ENCODE data around the gene TRAPPC2B. TPM values are rescaled to one million over a fixed set of nuclear protein-coding genes. Genes with fewer than 3 reads are reported as not detected.
A peak's percentile ranks its signal among the peaks of the same experiment; 100 is the strongest.

The TRAPPC2B gene
- total RNA-seq (ENCODE audit: unreplicated experiment): 15.7 TPM
- long read RNA-seq, transcript TRAPPC2B-201 (2 exons, 732 nt): major isoform, 16 of 16 reads
- long read RNA-seq, partial matches to known transcripts: 0 of 16 reads
- long read RNA-seq, other reads (novel, unspliced or antisense): 0 of 16 reads

- Mint-ChIP-seq H3K4me1 (ENCODE audit: low read depth, unreplicated experiment) (peaks cover 7% of the 10 kb centered on the region), H3K27me3 (ENCODE audit: unreplicated experiment) (peaks cover 2% of the 10 kb centered on the region), H3K27ac (ENCODE audit: unreplicated experiment) (peak within 1 kb of the TSS; percentile 91), H3K4me3 (ENCODE audit: unreplicated experiment) (peak within 1 kb of the TSS; percentile 97), H3K36me3 (ENCODE audit: unreplicated experiment) (no peaks in the 10 kb centered on the region), H3K9me3 (ENCODE audit: unreplicated experiment) (peaks cover 4% of the 10 kb centered on the region)
- peak; percentile 98 for DNase-seq
- TF ChIP-seq, protein P1, sequence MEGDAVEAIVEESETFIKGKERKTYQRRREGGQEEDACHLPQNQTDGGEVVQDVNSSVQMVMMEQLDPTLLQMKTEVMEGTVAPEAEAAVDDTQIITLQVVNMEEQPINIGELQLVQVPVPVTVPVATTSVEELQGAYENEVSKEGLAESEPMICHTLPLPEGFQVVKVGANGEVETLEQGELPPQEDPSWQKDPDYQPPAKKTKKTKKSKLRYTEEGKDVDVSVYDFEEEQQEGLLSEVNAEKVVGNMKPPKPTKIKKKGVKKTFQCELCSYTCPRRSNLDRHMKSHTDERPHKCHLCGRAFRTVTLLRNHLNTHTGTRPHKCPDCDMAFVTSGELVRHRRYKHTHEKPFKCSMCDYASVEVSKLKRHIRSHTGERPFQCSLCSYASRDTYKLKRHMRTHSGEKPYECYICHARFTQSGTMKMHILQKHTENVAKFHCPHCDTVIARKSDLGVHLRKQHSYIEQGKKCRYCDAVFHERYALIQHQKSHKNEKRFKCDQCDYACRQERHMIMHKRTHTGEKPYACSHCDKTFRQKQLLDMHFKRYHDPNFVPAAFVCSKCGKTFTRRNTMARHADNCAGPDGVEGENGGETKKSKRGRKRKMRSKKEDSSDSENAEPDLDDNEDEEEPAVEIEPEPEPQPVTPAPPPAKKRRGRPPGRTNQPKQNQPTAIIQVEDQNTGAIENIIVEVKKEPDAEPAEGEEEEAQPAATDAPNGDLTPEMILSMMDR (IDR thresholded peaks at IDR 0.05; ENCODE audit: partially characterized antibody, unreplicated experiment): no peak
Observed at GRCh38 chr19:57362997-57363687, at the start of gene TRAPPC2B, which contains the start of gene ZNF547. Gene TRAPPC2B, plus strand, starts transcription at chr19:57363551. Its CDS starts 1,283 bp downstream, at chr19:57364834. Gene ZNF547, plus strand, starts transcription at chr19:57363551. Its CDS starts 5,005 bp downstream, at chr19:57368556.

DNA sequence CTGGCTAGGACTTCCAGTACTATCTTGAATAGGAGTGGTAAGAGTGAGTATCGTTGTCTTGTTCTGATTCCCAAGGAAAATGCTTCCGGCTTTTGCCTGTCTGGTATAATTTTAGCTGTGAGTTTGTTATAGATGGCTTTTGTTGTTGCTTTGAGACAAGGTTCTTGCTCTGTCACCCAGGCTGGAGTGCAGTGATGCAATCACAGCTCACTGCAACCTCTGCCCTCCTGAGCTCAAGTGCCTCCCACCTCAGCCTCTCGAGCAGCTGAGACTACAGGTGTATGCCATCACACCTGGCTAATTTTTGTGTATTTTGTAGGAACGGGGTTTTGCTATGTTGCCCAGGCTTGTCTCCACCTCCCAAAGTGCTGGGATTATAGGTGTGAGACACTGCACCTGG lies 49.2 kb upstream of the TRAPPC2B start:
- TF ChIP-seq, protein P1 (IDR thresholded peaks at IDR 0.05; ENCODE audit: partially characterized antibody, unreplicated experiment): no peak
- H3K27me3 Mint-ChIP-seq (ENCODE audit: unreplicated experiment): peaks cover 17% of the 10 kb centered on the region
- no peak overlapping the region for H3K4me3 Mint-ChIP-seq (ENCODE audit: unreplicated experiment)

GRCh38 chr19:57317503-57317902 lies 45.8 kb upstream of the TRAPPC2B start:
- H3K4me3 Mint-ChIP-seq (ENCODE audit: unreplicated experiment): no peak overlapping the region

More for the DNA sequence above, 49.2 kb upstream of the TRAPPC2B start:
- Mint-ChIP-seq H3K9me3 (ENCODE audit: unreplicated experiment) (no peaks in the 10 kb centered on the region), H3K27ac (ENCODE audit: unreplicated experiment) (no peak overlapping the region), H3K4me1 (ENCODE audit: low read depth, unreplicated experiment) (no peaks in the 10 kb centered on the region), H3K36me3 (ENCODE audit: unreplicated experiment) (no peaks in the 10 kb centered on the region)
- no peak for DNase-seq

GRCh38 chr19:57319869-57320179 lies 43.5 kb upstream of the TRAPPC2B start:
- DNase-seq: no peak
- Mint-ChIP-seq H3K36me3 (ENCODE audit: unreplicated experiment) (no peaks in the 10 kb centered on the region), H3K27ac (ENCODE audit: unreplicated experiment) (peak overlapping the region; percentile 96), H3K9me3 (ENCODE audit: unreplicated experiment) (peaks cover 7% of the 10 kb centered on the region), H3K4me1 (ENCODE audit: low read depth, unreplicated experiment) (peaks cover 5% of the 10 kb centered on the region), H3K27me3 (ENCODE audit: unreplicated experiment) (peaks cover 7% of the 10 kb centered on the region), H3K4me3 (ENCODE audit: unreplicated experiment) (peak overlapping the region; percentile 99)
- TF ChIP-seq, protein P1 (IDR thresholded peaks at IDR 0.05; ENCODE audit: partially characterized antibody, unreplicated experiment): no peak

More at GRCh38 chr19:57317503-57317902, 45.8 kb upstream of the TRAPPC2B start:
- peaks cover 13% of the 10 kb centered on the region for H3K27me3 Mint-ChIP-seq (ENCODE audit: unreplicated experiment)
- peak; percentile 32 for DNase-seq
- TF ChIP-seq, protein P1 (IDR thresholded peaks at IDR 0.05; ENCODE audit: partially characterized antibody, unreplicated experiment): no peak
- H3K9me3 Mint-ChIP-seq (ENCODE audit: unreplicated experiment): peaks cover 7% of the 10 kb centered on the region
- no peak overlapping the region for H3K27ac Mint-ChIP-seq (ENCODE audit: unreplicated experiment)
- peaks cover 2% of the 10 kb centered on the region for H3K4me1 Mint-ChIP-seq (ENCODE audit: low read depth, unreplicated experiment)
- H3K36me3 Mint-ChIP-seq (ENCODE audit: unreplicated experiment): no peaks in the 10 kb centered on the region
